Dedifferentiated amniotic fluid mesenchymal stem cell (primary cell): ENCODE data around the gene SYCP2.
"Not testable (repeated sequence)": the region's sequence is repeated elsewhere in the genome, so short reads cannot be mapped to it uniquely, and the experiment has no call there.

Source experiments
- DNase-seq: peaks from one replicate; pipeline ENCODE4 v3.0.0-alpha.2; 2016; ENCODE audit errors: extremely low spot score

SYCP2 gene

DNA sequence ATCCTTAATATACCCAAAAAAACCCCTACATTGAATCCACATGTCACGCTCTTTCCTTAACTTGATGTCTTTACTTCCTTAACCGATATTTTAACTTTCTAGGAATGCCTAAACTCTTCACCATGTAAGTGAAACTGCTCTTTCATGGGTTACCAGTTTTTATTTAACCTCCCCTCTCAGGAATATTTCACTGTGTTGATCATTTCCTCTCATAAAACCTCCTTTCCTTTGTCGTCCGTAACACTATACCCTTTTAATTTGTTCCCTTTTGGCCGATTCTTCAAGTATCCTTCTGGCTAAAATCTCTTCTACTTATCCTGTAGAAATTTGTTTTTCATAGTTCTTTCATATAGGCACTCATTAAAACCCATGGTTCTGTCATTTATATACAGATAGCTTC lies 24.6 kb downstream of the SYCP2 start:
- DNase-seq: no peak

DNA sequence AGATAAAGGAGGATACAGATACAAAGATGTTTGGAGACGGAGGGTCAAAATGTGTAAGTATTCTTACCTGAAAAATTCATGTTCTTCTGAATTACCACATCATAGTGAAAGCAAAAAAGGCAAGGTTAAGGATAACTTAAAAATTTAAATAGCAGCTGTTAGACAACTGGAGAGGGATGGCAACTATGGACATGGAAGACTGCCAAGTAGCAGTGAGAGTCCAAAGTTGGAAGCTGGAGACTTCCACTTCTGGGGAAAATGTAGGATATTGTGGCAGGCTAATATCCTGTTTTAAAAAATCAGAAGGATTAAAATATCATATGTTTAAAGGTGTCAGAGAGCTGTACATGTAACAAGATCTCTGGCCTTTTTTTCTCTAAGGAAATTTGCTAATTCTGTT lies 29.8 kb downstream of the SYCP2 start:
- no peak for DNase-seq

DNA sequence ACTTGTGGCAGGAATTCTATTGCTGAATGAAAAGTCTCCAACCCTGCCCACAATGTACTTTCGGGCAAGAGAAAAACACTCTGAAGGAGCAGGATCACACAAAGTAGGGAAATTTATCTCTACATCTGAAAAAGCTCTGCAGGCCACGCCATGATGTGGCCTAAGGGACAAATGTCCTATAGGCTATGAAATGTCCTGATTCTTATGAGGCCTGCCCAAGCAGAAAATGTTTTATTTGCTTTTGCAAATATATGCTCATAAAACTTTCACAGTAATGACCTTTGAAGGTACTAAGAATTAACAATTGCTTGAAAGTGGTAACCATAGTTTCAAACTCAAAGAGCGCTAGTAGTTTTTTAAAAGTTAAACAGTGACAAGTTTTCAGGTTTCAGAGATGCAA lies 31.0 kb downstream of the SYCP2 start:
- no peak for DNase-seq

DNA sequence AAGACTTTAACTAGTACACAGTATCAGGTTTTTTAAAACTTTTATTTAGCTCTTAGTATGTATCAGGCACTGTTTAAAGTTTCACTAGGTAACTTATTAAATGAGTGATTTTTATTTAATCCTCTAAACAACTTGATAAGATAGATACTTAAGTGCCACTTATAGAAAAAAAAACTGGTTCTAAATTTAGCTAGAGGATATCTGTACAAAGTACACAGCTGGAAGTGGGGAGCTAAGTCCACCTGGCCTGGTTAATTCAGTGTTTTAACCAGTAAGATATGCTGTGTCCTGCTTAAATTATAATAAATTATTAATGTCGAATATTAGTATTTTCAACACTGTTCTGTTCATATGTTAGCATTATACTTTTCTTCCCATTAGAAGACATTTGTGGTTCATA lies 37.5 kb downstream of the SYCP2 start:
- no peak for DNase-seq

DNA sequence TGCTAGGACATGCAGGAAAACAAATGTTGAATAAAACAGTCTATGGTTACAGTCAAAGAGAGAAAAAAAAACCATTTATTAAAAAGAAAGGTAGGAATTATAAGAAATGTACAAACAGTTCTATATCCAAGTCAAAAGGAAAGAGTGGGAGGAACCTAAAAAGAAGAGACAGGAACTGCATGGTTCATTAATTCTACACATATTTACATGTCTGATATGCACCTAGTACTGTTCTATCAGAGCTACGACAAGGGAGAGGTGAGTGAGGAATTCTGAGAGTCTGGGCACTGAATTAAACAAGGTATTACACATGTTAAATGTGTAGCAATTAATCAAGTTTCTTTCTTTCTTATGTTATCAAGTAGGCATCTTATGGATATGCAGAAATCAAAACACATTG lies 41.9 kb downstream of the SYCP2 start:
- DNase-seq: no peak

DNA sequence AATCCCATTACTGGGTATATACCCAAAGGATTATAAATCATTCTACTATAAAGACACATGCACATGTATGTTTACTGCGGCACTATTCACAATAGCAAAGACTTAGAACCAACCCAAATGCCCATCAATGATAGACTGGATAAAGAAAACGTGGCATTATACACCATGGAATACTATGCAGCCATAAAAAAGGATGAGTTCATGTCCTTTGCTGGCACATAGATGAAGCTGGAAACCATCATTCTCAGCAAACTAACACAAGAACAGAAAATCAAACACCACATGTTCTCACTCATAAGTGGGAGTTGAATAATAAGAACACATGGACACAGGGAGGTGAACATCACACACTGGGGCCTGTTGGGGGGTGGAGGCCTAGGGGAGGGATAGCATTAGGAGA lies 43.4 kb downstream of the SYCP2 start:
- DNase-seq: not testable (repeated sequence)

DNA sequence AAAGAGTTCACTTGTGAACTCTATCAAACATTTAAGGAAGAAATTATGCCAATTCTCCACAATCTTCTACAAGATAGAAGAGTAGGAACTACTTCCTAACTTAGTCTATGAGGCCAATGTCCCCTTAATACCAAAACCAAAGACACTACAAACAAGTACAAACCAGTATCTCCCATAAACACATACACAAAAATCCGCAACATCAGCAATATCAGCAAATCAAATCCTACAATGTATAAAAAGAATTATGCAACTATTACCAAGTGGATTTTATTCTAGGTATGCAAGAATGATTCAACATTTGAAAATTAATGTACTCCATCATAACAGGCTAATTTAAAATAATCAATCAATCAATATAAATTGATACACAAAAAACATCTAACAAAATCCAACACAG lies 45.4 kb downstream of the SYCP2 start:
- DNase-seq: no peak

DNA sequence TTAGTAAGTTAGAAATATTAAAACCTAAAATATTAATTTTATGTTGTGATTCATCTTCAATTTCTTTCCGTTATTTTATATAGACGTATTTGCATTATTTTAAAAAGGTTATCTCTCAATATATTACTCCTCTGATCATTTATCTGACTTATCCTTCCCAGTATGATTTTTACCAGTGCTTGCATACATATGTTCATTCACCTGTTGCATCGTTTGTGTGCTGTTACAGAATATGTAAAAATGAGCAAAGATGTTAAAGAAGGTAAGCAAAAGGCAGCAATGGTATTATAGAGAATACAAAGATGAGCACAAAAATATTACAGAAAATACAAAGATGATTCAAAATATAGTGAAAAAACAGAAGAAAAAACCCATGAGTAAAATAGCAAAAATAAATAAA lies 48.9 kb downstream of the SYCP2 start:
- no peak for DNase-seq

DNA sequence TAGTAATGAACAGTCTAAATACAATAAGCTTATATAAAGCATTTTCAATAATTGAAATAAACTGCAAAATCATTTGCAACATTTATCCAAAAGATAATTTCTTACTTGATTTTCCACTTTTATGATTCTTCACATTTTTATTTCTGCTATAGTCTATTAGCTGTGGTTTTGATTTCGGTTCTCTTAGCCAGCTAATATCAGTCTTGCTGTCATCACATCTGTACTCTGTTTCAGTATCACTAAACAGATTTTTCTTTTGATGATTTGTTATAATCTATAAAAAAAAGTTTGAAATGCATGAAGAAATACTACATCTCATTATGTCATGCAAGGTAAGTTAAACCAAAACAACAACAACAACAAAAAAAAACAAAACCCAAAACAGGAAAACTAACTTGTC lies 53.2 kb downstream of the SYCP2 start:
- no peak for DNase-seq

DNA sequence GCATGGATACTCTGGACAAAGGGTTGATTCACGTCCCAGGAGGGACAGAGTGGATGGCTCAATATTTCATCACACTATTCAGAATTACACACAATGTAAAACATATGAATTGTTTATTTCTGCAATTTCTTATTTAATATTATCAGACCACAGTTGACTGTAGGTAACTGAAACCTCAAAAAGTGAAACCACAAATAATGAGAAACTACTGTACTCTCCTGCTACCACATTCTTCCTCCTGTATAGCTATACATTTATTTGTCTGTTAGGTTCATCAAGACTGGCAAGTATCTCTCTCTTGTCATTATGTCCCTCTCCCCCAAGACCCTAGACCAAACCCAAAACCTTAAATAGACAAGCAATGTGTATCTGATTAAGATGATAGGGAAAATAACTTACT lies 60.0 kb downstream of the SYCP2 start:
- DNase-seq: no peak

DNA sequence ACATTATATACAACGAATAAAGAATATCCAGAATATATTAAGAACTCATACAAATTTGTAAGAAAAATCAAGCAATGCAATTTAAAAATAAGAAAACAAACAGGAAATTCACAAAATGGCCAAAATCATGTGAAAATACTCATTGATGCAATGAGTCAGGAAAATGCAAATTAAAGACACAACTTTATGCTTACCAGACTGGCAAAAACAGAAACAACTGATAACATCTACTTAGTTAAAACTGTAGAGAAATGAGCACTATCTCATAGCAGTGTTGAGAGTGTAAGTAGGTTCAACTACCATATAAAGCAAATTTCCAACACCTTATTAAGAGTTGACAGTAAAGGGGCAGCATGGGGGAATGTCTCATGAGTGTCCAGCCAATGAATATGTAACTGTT lies 62.3 kb downstream of the SYCP2 start:
- DNase-seq: no peak

DNA sequence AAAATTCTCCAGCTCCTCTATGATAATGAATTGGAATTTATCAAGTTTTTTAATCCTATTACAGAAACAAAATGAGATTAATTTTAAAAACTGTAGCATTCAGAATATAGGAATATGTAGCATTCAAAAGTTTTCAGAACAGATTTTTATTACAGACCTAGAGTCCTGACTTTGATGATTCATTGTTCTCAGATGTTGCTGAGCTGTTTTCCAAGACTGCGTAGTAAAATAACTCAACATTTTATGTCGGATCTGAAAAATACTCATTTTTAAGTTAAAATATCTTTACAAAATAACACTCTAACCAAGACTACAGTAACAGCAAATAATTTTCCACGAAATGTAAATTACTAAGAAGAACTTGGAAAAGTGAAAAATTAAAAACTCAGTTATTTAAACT lies 67.1 kb downstream of the SYCP2 start:
- DNase-seq: no peak

DNA sequence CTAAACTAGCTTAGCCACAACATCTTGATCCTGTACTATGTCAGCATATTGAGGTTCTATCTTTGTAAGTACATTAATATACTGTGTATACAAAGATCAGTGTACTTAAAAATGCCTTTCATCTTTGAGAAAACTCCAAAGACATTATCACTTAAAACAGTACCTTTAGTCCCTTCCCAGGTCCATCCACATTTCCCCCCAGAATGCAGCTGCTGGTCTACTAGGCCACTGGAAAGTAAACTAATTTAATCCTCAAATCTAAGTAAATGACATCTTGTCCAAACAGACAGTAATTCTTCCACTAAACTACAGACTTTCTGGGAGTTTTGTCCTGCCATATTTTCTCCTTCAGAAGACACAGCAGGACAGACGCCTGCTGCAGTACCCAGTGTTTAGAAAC lies 68.7 kb downstream of the SYCP2 start:
- no peak for DNase-seq

DNA sequence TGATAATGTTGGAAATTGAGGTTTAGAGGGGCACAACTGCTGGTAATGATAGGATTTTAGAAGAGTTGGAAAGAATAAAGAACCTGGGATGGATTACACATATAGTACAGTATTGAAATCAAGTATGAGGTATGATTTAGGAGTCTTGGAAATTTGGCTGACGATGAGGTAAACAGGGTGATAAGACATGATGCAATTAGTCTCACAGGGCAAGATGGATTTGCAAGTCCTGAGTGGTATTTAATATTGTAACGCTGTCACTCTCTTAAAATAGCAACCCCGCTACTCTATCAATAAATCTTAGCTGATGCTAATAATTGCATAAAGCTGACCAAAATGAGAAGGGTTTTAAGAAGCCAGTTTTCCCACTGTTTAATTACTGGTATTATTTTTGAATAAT lies 70.4 kb downstream of the SYCP2 start:
- DNase-seq: no peak

DNA sequence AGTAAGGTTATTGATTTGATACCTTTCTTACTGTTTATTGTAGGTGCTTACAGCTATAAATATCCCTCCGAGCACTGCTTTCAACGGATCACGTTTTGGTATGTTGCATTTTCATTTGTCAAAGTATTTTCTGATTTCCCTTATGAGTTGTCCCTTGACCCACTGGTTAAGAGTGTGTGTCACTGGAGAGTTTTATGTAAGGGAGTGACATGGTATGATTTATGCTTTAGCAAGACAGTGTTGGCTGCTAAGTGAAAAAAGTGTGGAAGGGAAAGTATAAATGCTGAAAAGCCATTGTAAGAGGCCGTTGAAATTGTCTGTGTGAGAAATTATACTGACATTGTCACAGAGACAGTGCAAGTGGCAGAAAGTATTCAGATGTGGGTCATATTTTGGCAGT lies 72.0 kb downstream of the SYCP2 start:
- no peak for DNase-seq

DNA sequence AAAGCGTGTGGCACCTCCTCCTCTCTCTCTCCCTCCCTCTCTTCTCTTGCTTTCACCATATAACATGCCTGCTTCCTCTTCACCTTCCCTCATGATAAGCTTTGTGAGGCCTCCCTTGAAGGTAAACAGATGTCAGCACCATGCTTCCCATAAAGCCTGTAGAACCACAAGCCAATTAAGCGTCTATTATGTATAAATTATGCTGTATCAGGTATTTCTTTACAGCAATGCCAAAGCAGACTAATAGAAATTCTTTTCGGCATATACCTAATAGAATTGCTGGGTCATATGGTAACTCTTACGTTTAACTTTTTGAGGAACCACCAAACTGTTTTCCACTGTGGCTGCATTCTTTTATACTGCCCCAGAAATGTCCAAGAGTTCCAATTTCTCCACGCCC lies 75.0 kb downstream of the SYCP2 start:
- no peak for DNase-seq

DNA sequence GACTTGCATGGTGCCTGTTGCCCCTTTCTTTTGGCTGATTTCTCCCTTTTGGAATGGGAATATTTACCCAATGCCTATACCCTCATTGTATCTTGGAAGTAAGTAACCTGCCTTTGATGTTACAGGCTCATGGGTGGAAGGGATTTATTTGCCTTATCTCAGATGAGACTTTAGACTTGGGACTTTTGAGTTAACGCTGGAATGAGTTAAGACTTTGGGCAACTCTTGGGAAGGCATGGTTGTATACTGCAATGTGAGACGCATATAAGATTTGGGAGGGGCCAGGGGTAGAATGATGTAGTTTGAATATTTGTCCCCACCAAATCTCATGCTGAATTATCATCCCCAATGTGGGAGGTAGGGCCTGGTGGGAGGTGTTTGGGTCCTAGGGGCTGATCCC lies 75.5 kb downstream of the SYCP2 start:
- no peak for DNase-seq

DNA sequence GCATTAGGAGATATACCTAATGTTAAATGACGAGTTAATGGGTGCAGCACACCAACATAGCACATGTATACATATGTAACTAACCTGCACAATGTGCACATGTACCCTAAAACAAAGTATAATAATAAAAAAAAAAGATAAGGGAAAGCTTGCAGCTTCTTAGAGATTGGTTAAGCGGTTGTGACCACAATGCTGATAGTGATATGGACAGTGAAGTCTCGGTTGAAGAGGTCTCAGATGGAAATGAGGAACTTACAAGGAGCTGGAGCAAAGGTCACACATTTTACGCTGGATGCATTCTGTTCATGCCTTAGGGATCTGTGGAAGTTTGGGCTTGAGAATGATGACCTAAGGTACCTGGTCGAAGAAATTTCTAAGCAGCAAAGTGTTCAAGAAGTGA lies 76.5 kb downstream of the SYCP2 start:
- DNase-seq: not testable (repeated sequence)

DNA sequence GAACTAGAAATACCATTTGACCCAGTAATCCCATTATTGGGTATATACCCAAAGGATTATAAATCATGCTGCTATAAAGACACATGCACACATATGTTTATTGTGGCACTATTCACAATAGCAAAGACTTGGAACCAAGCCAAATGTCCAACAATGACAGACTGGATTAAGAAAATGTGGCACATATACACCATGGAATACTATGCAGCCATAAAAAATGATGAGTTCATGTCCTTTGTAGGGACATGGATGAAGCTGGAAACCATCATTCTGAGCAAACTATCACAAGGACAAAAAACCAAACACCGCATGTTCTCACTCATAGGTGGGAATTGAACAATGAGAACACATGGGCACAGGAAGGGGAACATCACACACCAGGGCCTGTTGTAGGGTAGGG lies 76.9 kb downstream of the SYCP2 start:
- not testable (repeated sequence) for DNase-seq

DNA sequence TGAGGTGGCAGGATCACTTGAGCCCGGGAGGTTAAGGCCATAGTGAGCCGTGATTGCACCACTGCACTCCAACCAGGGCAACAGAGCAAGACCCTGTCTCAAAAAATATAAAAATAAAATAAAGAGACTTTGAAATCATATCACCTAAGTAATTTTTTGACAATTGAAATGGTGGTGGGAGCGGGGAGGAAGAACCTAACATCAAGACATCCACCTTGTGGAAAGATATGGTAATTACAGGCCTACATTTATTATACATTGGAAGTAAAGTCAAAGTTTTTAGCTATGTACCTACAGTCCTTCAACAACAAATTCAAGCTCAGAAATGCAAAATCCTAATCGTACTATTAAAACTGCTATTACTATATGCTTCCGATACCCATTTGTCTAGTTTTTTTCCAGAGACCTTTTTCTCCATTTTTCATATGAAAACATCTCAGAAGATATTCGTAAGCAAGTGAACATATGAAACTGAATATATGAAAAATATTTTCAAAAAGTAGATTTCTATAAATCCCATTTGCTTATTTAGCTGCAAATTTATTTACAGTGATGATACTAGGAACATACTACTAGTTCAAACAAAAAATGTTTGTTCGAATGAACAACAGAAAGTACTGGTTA lies 83.3 kb downstream of the SYCP2 start:
- DNase-seq: peak; percentile 58

DNA sequence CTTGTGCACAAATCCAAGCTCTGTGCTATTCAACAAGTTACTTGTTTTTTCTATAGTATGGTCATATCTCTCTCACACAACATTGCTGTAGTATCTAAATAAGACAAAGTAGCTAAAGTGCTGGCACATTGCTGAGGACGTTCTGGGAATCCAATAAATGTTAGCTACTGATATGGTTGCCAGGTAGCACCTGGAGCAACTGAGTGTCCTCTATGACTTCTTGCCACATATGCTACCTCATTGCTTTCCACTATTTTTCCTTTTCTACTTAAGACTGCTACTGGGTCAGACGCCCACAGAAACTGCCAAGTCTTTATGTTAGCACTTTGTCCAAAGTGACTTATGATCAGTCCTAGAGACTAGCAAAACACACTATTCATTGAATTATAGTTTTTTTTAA lies 85.3 kb downstream of the SYCP2 start:
- DNase-seq: no peak

DNA sequence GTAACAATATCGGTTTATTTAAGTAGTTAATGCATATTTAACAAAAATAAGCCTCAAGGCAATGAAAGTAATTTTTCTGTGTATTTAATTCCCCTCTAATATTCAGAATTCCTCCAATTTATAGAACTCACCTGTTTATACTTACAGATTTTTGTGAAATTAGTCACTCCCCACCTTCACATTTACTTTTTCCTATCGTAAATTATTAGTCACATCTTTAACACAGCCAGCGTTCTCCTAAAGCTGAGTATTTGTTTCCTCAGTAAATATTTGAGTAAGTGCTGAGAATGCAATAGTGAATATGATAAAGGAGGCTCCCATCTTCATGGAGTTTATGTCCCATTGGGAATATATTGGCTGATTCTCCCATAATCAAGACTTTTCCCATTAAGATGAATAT lies 88.0 kb downstream of the SYCP2 start:
- no peak for DNase-seq

DNA sequence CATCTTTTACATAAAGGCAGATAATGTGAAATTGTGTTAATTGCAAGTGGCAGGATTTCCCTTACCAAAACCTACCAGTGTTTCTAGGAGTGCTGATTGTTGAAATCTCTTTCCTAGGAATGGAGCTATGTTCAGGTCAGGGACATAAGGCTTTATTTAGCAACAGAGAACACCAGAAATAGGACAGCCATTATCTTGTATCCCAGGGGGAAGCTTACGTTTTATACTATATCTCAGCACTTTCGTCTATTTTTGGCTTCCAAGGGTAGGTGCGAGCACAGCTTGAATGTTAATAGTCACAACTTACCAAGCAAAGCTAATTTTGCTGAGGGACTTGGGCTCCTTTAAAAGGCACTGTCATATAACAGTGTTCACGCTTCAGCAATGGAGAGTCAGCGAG lies 94.0 kb downstream of the SYCP2 start:
- DNase-seq: no peak

DNA sequence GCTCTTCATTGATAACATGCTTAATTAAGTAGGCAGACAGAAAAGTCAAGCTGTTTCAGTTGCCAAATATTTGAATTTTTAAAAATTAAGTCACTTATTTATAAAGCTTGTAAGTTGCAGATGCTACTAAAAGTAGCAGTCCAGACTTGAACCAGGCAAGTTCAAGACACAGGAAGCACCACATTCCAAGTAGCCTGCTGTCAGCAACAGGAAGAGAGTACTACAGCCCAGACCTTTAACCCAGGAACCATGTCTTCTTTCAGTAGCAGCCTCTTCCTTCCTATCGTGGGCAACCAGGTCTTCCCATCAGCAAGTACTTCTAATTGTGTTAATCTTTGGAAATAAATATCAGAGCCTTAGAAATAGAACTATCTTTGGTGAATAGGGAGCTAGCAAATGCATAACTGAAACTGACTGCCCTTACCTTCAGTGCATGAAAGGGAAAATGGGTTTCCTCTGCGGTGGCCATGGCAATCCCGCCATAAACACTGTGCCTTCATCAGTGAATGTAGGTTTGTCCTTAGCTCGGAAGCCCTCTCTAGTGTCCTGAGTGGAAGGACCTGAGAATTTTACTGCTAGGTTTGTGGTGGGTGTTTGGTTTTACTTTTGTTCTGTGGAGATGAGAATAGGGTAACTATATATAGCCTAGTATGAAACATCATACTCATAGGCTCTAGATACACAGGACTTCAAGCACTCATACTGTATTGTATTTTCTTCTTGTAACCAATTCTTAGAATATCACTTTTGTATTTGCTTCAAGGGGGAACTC lies 95.6 kb downstream of the SYCP2 start:
- no peak for DNase-seq
